NB4 (cell line): Measurements from ENCODE around the gene HEXIM2.

Experiments
- MYC ChIP-seq: IDR thresholded peaks from 2 replicates; pipeline ENCODE4 v1.6.1; 2011; ENCODE audit warnings: low read depth, low read length
- POLR2A ChIP-seq: IDR thresholded peaks from 2 replicates; pipeline ENCODE4 v1.6.1; 2011; ENCODE audit warnings: mild to moderate bottlenecking; ENCODE audit not compliant: insufficient read length; ENCODE audit errors: extremely low read depth
- TF ChIP-seq, protein P1 (sequence below): IDR thresholded peaks from one replicate; pipeline ENCODE4 v1.5.1; 2012; ENCODE audit warnings: low read depth, low read length
- TF ChIP-seq, protein P2 (sequence below): IDR thresholded peaks from 2 replicates; pipeline ENCODE4 v1.6.1; 2011; ENCODE audit warnings: low read depth, low read length

DNA sequence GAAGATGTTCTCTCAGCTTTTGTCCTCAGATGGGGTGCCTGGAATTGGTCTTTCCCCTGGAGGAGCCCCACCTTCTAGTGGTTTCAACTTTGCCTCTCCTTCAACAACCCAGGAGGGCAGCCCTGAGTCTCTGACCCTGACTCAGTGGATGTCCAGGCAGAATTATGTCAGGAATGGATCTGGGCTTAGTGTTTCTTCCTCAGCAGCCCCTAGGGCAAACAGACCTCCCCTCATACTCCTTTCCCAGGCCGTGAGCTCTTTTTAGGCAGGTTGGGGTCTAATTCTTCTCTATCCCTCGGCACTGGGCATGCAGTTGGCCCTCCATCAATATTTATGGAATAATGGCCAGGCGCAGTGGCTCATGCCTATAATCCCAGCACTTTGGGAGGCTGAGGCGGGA, 39.8 kb downstream of the HEXIM2 start:
- TF ChIP-seq, protein P1, sequence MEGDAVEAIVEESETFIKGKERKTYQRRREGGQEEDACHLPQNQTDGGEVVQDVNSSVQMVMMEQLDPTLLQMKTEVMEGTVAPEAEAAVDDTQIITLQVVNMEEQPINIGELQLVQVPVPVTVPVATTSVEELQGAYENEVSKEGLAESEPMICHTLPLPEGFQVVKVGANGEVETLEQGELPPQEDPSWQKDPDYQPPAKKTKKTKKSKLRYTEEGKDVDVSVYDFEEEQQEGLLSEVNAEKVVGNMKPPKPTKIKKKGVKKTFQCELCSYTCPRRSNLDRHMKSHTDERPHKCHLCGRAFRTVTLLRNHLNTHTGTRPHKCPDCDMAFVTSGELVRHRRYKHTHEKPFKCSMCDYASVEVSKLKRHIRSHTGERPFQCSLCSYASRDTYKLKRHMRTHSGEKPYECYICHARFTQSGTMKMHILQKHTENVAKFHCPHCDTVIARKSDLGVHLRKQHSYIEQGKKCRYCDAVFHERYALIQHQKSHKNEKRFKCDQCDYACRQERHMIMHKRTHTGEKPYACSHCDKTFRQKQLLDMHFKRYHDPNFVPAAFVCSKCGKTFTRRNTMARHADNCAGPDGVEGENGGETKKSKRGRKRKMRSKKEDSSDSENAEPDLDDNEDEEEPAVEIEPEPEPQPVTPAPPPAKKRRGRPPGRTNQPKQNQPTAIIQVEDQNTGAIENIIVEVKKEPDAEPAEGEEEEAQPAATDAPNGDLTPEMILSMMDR = no peak
- TF ChIP-seq, protein P2, sequence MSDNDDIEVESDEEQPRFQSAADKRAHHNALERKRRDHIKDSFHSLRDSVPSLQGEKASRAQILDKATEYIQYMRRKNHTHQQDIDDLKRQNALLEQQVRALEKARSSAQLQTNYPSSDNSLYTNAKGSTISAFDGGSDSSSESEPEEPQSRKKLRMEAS = no peak
- TF ChIP-seq POLR2A (no peak), MYC (no peak)
